SHP77 treated with DMSO at 0.1 percent for 48 hours (cell line): ENCODE results near the gene CYLD.

Source experiments
- DNase-seq: peaks from one replicate; lab custom pipeline; 2025; lab: John Stamatoyannopoulos, UW

The CYLD gene

DNA sequence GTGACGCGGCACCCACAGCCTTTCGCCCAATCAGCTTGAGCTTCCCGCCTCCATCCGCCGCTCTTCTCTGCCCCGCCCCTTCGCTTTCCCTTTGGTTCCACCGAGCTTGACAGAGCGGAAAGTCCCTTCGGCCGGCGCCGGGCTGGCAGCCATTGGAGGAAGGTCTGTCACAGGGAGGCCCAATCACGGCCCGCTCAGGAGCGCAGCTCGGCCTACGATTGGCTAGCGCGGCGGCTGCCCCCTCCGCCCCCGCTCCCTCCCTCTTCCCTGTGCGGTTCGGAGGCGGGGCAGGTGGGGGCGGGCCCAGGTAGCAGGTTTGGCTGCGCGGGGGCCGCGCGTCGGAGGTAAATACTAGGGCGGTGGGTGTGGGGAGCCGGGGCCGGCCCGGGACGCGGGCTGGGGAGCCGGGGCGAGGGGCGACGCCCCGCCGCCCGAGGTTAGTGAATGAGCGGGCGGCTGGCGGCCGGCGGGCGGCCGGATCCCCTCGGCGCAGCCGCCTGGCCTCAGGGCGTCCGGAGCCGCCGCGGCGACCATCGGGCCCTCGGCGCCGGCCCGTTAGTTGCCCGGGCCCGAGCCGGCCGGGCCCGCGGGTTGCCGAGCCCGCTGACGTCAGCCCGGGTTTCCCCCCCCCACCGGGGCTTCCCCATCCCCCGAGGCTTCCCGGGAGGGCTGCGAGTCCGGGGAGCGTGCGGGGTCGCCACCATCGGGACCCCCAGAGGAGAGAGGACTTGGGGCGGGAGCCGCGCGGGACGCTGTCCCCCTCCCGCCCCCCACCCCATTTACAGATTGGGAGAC lies at the start of gene CYLD:
CYLD (plus strand) TSS at position 306 of the 795 bp plus-strand sequence. CDS start 7,613 bp downstream, outside the sequence.
- DNase-seq, result peak; percentile 94

DNA sequence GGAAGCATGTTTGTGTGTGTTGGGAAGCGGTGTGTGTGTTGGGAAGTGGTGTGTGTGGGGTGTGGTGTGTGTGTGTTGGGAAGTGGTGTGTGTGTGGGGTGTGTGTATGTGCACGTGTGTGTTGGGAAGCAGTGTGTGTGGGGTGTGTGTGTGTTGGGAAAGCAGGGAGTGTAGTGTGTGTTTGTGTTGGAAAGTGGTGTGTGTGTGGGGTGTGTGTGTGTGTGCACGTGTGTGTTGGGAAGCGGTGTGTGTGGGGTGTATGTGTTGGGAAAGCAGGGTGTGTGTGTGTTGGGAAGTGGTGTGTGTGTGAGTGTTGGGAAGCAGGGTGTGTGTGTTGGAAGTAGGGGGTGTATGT lies 49.3 kb upstream of the CYLD start:
- DNase-seq, result no peak

DNA sequence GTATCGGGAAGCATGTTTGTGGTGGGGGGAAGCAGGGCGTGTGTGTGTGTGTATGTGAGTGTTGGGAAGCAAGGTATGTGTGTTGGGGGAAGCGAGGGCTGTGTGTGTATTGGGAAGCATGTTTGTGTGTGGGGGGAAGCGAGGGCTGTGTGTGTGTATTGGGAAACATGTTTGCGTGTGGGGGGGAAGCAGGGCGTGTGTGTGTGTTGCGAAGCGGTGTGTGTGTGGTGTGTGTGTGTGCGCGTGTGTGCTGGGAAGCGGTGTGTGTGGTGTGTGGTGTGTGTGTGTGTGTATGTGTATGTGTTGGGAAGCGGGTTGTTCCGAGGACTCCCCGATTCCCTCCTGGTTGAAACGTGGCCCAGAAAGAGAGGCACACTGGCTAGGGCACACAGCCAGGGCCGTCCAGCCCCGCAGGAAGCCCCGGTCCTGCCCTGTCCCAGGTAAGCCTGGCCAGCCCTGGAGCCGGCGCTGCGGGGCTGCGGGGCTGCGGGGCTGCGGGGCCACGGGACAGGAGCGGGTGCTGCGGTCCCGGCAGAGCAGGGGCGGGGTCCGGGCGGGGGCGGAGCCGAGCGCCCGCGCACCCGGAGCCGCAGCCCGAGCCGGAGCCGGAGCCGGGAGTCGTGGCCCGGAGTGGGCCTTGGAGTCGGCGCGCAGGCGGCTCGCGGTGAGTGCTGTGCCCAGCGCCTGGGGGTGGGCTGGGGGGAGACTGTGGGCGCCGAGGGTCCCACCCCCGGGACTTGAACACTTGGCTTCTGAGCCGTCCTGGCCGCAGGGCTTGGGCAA lies 48.7 kb upstream of the CYLD start, which contains the start of gene NOD2:
NOD2 (plus strand) TSS at position 608 of the 783 bp plus-strand sequence. CDS start 5,890 bp downstream, outside the sequence.
- DNase-seq, result no peak

DNA sequence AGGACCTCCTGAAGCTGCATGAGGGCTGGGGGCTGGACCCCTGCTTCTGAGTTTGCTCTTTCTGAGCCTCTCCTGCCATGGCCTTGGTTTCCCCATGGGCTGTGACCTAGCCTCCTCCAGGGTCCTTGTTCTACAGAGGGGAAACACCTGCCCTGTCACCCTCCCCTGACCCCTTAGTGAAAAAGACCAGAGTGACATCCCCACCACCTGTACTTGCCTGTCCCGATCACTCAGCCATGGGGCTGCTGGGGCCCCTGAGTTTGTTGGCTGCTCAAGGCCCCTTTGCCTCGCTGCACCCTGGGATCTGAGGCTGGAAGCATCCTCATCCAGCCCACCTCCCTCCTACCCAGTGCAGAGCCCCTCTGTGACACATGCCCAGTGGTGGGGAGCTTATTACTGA lies 47.7 kb upstream of the CYLD start:
- DNase-seq, result no peak

DNA sequence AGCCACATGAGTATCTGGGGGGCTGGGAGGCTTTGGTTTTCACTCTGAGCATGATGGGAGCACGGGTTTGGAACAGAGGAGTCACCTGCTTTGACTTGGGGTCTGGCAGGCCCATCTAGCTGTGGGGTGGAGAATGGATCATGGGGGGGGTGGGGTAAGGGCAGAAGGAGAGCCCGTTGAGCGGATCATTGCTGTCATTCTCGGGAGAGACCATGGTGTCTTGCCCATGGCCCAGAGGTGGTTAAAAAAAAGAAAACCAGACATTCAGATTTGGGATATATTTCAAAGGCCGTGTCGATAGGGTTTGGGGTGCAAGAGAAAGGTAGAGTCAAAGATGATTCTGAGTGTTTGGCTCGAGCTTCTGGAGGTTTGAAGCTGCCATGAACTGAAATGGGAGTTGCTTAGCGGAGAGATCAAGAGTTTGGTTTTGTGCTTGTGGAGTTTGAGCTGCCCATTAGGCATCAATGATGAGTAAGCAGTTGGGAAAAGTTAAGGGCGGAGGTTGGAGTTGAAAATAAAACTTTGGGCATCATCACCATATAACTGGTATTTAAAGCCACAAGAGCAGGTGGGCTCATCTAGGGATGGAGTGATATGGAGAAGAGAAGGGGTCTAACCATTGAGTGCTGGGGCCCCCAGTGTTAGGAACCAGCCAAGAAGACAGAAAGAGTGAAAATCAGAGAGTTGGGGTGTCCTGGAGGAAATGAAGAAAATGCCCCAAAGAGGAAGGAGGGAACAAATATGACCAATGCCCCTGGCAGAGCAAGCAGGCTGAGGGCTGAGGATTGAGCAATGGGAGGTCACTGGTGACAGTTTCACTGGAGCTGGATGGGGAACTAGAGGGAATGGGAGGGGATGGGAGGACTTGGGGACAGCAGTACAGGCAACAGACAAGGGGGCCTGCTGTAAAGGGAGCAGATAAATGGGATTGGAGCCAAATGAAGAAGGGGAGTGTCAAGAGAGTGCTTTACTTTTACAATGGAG lies 46.6 kb upstream of the CYLD start:
- no peak for DNase-seq

DNA sequence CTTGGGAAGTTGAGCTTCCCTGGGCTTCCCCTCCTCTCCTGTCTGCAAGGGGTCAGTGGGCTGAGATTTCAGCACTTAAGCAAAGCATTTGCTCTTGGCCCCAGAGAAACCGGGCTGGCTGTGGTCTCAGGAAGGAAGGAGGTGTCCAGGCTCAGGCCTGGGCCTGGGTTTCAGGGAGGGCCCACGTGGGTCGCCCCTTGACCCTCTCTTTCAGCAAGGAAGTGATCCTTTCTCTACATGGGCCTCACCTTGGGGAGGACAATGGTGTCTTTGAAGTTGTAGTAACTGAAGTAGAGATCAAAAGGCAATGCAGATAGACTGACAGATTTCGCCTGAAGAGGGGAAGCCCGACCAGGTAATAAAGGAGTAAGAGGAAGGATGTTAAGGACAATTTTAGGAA lies 45.8 kb upstream of the CYLD start:
- DNase-seq, result no peak

DNA sequence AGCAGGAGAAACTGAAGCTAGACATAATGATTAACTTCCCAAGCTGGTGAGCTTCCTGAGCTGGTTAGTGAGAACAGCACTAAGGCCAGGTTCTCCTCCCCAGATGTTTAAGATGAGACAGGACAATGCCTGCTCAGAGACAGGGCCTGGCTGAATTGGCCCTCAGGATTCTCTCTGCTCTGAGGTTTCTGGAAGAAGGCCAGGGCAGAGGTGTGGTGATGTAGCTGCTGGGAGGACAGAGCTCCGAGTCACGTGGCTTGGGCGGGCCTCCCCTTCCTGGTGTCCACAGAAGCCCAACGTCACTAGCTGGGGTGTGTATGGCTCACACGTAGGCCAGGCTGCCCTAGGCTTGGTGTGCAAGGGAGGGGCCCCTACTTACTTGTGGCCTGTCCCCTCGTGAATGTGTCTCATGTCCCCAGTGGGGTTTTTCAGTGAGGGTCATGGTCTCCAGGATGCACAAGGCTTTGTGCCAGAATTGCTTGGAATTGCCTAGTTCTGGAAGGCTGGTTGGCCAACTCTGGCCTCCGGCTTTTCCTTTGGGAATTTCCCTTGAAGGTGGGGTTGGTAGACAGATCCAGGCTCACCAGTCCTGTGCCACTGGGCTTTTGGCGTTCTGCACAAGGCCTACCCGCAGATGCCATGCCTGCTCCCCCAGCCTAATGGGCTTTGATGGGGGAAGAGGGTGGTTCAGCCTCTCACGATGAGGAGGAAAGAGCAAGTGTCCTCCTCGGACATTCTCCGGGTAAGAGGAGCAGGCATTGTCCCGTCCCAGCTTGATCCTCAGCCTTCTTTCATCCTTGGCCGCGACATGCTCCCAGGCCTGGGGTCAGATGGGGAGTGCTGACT lies 45.1 kb upstream of the CYLD start:
- peak; percentile 32 for DNase-seq

DNA sequence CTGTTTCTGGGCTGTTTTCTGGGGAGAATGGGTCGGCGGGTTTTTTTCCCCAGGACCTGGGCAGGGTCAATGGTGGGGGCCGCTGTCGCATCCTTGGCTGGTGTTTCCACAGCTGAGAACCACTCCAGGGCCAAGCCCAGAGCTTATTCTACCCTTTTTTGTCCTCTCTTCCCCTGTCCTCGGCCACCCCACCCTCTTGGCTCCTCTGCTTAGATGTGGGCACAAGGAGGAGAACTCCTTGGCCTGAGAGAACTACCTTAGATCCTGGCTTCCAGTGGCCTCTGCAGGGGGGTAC lies 44.5 kb upstream of the CYLD start:
- no peak for DNase-seq

DNA sequence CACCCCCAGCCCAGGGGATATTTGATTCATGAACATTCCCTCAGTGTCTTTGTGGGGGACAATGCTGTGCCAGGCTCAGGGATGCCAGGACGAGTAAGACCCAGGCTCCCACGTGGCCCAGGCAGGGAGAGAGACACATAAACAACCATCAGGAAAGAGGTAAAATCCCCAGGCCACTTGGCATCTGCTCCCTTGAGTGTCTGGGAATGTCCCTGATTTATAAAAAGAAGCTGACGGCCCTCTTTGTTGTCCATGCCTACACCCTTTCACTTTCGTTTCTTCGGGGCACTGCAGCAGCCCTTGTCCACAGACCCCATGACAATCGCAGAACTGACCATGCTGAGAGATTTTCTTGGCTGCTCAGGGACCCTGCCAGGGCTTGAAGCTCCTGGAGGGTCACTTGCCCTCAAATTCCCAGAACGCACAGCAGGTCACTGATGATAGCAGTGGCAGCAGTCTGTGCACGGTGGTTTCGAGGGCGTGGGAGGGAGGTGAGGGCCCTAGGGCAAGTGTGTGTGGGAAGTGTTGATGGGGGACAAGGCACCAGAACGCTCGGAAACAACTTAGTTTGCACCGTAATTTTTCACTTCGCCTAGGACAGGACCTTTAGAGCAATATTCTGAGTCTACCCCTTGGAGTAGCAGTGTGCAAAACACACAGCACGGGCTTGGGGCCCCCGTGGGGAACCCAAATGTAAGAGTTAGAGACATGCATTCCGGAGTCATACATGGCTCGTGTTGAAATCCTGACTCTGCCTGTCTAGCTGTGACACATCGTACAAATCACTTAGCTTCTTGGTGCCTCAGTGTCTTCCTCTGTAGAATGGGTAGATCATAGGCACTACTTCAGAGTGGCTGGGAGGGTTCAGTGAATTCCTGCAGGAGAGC lies 43.8 kb upstream of the CYLD start:
- no peak for DNase-seq

DNA sequence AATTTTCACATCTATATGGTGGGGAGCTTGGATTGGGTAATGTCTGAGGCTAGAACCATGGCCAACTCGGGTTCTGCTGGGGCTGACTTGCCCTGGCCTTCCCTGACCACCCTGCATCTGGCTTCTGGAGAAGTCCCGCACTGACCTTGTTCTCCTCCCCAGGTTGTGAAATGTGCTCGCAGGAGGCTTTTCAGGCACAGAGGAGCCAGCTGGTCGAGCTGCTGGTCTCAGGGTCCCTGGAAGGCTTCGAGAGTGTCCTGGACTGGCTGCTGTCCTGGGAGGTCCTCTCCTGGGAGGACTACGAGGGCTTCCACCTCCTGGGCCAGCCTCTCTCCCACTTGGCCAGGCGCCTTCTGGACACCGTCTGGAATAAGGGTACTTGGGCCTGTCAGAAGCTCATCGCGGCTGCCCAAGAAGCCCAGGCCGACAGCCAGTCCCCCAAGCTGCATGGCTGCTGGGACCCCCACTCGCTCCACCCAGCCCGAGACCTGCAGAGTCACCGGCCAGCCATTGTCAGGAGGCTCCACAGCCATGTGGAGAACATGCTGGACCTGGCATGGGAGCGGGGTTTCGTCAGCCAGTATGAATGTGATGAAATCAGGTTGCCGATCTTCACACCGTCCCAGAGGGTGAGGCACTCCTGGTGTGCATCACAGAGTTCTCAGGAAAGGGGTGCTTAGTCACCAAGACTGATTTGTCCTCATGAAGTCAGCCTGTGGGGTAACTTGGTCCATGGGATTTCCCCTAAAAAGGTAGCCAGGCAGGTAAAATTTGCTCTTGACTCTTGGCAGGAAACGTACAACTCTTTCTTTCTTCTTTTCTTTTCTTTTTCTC lies 42.3 kb upstream of the CYLD start:
- DNase-seq, result no peak

DNA sequence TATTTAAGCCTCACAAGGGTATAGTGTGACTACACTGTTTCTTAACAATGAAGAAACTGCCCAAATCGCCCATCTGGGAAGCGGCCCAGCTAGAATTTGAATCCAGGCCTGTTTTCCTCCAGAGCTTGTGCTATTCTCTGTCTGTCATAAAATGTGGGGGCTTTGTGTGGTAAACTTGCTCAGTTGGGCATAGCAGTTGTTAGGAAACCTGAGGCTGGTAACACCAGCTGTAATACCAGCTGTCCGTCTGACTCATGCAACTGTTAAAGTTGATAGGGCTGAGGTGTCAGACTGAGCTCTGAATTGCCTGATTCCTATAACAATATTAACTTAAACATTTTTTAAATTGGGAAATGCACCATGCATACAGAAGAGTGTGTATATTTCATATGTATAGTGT lies 39.2 kb upstream of the CYLD start:
- no peak for DNase-seq

DNA sequence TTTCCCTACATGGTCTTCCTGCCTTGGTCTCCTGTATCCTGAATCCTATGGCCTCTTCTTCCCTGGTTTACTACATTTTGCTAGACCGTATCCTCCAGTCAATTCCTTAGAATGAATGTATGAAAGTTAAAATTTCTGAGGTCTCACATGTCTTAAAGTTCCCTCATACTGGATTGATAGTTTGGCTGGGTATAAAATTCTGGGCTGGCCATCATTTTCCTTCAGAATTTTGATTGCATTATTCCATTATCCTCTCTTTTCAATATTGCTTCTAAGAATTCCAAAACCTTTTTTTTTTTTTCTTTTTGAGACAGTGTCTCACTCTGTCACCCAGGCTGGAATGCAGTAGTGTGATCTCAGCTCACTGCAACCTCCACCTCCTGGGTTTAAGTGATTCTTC lies 37.6 kb upstream of the CYLD start:
- DNase-seq, result no peak

DNA sequence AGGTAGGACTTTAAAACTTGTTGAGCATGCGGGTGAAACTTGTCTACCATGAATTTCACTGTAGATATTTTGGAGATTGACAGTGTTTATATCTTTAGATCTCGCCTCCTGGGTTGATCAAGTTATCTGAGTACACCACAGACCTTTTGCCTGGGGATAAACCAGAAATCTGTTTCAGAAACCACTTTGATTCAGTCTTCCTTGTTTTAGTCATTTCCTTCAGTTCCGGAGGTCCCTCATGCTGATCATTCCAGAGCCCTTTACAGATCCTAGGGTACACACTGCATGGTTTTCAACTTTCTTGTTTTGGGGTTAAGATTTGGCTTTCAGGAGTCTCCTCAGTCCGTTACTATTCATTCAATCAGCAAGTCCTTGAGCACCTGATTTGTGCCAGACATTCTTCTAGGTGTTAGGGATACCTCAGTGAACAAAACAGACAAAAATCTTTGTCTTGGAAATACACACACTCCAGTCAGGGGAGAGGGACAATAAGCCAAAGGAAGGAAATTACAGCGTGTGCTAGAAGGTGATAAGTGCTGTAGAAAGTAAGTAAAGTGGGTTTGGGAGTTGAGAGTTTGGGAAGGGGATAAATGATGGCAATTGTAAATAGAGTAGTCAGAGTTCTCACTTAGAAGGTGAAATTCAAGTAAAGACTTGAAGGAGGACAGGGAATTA lies 36.3 kb upstream of the CYLD start:
- DNase-seq, result no peak

DNA sequence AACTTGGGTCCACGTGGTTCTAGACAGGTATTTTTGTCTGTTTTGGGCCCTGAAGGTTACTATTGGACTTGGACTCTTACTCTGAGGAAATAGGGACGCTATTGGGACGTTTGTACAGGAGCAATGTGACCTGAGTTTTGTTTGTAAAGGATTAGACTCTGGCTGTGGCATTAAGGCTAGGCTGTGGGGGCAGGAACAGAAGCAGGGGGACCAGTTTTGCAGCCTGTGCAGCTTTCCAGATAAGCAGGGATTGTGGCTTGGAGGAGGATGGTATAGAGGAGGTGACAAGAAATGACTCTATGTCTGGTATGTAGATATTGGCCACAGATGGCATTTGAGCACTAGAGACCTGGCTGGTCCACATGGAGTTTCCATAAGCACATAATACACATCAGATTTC lies 35.6 kb upstream of the CYLD start:
- no peak for DNase-seq

DNA sequence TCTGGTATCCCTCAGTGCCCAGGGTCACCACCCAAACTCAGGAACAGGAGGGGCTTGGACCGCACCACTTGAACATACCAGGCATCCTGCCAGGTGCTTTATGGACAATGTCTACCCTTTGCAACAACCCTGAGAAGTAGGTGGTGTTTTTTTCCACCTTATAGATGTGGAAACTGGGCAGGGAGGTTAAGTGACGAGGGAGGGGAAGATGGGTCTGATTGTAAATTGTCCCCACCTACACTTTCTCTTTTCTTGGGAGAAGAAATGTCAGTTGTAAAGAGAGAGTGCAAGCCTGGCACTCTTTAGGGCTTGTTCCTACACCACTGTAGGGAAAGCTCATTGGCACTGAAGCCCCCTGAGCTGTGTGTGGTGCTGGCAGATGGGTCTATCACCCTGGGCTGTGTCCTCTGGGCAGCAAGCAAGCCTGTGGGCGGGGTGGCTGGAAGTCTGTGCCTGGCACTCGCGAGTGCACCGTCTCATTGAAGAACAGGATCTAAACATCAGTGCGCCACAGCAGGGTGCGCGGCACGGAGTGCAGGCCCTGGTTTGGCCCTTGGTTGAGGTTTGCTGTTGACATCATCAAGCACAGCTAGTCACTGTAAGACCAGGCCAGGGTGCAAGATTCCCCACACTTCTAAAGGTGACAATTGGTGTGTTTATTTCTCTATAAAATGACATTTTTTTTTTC lies 33.4 kb upstream of the CYLD start:
- no peak for DNase-seq

DNA sequence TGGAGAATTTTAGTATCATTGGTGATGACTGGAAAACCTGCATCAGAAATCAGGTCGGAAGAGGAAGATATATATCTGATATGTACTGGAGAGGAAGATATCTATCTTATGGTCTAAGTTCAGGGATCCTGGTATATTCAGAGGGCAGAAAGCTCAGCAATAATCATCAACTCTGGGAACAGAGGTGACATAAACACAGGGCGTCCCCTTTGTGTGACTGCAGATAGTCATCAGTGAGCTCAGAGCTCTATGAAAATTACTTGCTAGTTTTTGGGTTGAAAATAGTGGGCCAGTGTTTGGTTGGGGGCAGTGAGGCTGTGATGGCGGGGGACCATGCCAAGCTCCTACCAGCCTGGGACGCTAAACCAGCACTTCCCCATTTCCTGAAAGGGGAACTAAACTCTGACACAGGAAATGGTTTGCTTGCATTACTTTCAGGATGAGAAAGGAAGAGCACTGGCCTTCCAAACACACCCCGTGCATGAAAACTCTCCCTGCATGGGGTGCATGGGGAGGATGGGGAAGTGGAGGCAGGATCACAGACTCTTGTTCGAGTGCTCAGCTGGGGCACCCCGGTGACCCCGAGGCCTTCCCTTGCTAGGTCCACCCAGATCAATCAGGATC lies 32.7 kb upstream of the CYLD start:
- DNase-seq, result no peak

DNA sequence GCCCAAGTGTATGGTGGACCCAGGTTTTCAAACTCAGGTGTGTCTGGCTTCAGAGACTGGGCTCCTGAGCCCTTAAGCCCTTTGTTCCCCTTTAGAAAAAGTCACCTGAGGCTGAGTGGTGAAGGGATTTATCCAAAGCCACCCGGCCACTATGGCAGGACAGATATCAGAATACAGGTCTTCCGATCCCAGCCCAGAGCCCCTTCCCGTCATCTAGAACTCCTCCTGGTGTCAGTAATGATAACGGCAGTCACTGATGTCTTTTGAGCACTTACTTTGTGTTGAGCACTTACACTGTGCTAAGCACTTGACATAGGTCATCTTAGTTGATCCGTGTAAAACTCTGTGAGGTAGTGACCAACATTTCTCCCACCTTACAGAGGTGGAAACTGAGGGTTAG lies 31.9 kb upstream of the CYLD start:
- no peak for DNase-seq

DNA sequence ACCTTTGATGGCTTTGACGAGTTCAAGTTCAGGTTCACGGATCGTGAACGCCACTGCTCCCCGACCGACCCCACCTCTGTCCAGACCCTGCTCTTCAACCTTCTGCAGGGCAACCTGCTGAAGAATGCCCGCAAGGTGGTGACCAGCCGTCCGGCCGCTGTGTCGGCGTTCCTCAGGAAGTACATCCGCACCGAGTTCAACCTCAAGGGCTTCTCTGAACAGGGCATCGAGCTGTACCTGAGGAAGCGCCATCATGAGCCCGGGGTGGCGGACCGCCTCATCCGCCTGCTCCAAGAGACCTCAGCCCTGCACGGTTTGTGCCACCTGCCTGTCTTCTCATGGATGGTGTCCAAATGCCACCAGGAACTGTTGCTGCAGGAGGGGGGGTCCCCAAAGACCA lies 30.8 kb upstream of the CYLD start:
- no peak for DNase-seq
